ENCODE data around the gene FAIM.
"Not testable (repeated sequence)": the region's sequence is repeated elsewhere in the genome, so short reads cannot be mapped to it uniquely, and the experiment has no call there.

Gene FAIM, protein sequence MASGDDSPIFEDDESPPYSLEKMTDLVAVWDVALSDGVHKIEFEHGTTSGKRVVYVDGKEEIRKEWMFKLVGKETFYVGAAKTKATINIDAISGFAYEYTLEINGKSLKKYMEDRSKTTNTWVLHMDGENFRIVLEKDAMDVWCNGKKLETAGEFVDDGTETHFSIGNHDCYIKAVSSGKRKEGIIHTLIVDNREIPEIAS

DNA sequence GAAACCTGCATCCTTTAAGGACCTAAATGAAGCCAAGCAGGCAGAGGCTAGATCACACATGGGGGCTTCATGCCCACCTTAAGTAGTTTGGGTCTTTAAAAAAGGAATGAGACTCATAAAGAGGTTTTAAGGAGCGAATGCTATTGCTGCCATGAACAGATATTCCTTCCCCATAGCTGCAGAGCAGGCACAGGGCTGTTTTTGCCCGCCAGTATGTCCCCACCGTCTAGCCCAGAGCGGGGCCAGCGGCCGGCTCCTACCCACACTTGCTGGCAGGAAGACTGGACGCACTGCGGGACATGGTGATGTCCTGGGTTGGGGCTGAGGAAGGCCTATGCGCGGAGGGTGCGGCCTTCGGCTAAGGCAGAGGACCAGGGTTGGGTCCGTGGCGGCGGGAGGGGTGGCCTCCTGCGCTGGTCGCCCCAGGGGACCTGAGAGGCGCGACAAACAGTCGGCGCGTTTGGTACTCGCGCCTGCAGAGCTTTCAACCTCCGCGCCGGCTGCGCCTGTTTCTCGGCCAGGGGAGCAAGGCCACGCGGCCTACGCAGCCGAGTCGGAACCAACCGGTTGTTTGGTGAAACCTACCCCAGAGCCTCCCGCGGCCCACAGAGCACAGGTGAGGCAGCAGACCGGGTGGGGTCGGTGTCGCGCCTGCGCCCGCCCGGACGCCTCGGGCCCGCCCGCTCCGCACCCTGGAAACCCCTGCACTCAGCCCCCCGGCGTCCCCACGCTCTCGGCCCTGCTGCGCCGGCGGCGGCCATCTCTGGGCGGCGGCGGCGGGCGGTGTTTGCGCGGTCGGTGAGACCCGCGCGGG lies at the start of gene FAIM:
TSS of gene FAIM (plus strand) at position 450 of the 814 bp plus-strand sequence. CDS start 10,956 bp downstream, outside the sequence.
- no peak for FAIRE-seq

DNA sequence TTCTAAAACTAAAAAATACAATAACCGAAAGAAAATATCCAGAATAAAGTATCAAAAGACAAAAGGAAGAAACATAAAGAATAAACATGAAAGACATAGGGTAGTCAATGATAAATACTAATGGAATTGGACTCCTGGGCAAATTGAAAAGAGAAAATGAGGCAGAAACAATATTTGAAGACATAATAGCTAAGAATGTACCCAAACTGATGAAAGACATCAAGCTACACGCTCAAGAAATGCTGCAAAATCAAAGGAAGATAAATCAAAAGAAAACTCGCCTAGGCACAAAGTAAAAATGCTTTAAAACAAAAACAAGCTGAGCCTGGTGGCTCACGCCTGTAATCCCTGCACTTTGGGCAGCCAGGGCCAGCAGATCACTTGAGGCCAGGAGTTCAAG lies 49.4 kb upstream of the FAIM start:
- no peak for FAIRE-seq

DNA sequence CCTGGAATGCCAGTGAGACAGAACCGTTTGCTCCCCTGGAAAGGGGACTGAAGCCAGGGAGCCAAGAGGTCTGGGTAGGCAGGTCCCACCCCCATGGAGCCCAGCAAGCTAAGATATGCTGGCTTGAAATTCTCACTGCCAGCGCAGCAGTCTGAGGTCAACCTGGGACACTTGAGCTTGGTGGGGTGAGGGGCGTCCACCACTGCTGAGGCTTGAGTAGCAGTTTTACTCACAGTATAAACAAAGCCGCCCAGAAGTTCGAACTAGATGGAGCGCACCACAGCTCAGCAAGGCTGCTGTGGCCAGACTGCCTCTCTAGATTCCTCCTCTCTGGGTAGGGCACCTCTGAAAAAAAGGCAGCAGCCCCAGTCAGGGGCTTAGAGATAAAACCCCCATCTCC lies 48.1 kb upstream of the FAIM start:
- FAIRE-seq, result no peak

GRCh38 chr3:138562902-138563301 lies 45.7 kb upstream of the FAIM start:
- FAIRE-seq, result not testable (repeated sequence)

GRCh38 chr3:138566293-138566692 lies 42.3 kb upstream of the FAIM start:
- FAIRE-seq, result not testable (repeated sequence)

- FAIRE-seq, result no peak
Observed at GRCh38 chr3:138567403-138567802, 41.2 kb upstream of the FAIM start.

GRCh38 chr3:138569090-138569489 lies 39.5 kb upstream of the FAIM start:
- FAIRE-seq, result no peak

- not testable (repeated sequence) for FAIRE-seq
Observed at GRCh38 chr3:138569624-138570023, 38.9 kb upstream of the FAIM start.

DNA sequence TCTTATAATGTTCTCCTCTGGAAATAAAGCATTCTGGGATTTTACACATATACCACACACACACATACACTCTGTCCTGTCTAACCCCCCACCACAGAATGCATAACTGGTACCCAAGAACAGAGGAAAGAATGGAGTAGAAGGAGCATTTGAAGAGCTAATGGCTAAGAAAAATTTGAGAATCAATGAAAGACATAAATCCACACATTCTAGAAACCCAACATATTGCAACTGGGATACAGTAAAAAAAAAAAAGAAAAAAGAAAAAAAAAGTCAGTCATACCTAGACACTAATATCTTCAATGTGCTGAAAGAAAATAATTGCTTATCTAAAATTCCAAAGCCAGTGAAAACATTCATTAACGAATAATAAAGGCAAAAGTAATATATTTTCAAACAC lies 35.4 kb upstream of the FAIM start:
- no peak for FAIRE-seq

- FAIRE-seq, result no peak
Observed at GRCh38 chr3:138578141-138578540, 30.4 kb upstream of the FAIM start.

DNA sequence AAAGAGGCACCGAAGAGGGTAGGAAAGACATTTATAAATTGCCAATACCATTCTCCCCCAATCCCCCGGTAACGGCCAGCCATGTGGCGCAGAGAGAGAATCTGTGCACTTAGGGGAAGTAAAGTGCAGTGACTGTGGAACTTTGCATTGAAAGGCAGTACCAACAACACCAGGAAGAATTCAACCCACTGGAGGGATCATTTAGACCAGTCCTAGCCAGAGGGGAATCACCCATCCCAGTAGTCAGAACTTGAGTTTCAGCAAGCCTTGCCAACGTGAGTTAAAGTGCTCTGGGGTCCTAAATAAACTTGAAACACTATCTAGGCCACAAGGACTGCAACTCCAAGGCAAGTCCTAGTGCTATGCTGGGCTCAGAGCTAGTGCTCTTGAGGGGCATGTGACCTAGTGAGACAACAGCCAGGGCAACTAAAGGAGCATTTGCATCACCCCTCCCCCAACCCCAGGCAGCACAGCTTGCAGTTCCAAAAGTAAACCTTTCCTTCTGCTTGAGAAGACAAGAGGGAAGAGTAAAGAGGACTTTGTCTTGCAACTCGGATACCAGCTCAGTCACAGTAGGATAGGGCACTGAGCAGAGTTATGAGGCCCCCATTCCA lies 29.5 kb upstream of the FAIM start:
- no peak for FAIRE-seq

DNA sequence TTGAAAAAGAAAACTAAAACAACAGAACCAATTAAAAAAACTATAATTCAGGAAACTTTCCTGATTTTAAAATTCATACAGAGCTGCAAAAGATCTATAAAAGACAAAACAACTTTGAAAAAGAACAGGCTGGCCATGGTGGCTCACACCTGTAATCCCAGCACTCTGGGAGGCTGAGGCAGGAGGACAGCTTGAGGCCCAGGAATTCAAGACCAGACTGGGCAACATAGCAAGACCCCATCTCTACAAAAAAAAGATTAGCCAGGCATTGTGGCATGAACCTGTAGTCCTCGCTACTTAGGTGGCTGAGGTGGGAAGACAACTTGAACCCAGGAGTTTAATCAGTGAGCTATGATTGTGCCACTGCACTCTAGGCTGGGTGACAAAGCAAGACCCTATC lies 21.2 kb upstream of the FAIM start:
- FAIRE-seq, result no peak

DNA sequence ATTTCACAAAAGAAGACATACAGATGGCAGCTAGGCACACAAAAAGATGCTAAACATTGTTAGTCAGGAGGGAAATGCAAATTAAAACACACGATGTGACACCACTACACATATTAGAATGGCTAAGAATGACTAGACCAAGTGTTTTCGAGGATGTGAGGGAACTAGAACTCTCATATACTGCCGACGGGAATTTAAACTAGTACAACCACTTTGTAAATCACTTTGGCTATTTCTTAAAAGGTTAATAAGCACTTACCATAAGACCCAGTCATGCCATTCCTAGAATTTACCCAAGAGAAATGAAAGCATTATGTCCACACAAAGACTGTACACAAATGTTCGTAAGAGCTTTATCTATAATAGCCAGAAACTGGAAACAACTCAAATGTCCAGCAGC lies 20.1 kb upstream of the FAIM start:
- FAIRE-seq, result no peak

GRCh38 chr3:138591392-138591791 lies 17.2 kb upstream of the FAIM start:
- FAIRE-seq, result no peak

DNA sequence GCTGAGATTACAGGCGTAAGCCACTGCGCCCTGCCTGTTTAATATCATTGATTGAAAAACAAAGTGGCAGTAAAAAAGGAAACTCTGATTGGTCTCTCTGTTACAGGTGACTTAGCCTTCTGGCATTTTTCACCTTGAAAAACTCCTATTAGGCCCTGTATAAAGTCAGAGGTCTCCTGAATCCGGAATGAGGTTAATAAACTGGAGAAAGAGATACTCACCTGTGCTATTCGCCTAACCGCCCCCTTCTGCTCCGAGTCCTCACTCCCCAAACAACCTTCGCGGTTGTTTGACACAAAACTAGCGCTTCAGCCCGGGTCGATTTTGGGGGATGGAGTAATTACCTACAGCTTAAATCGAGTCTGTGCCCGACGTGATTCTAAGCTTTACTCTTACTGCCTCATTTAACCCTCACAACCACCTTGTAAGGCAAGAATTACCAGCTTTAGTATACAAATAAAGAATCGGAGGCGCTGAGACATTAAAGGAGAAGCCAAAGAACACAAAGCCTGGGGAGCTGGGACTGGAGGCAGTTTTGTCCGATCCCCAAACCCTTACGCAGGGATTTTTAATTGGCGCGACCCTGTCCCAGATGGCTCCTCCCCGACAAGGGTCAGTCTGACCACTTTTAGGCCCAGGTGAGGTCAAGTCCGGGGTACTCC lies 15.0 kb upstream of the FAIM start:
- FAIRE-seq, result no peak

GRCh38 chr3:138594150-138594934 lies 14.2 kb upstream of the FAIM start, which contains the start of gene CEP70:
TSS of gene CEP70 (minus strand) at chr3:138594260. CDS start at chr3:138572927, 21,333 bp downstream.
- FAIRE-seq, result peak; percentile 96

- FAIRE-seq, result no peak
Observed at GRCh38 chr3:138594935-138595610, 13.5 kb upstream of the FAIM start.

GRCh38 chr3:138597186-138597976 lies 11.2 kb upstream of the FAIM start:
- FAIRE-seq, result not testable (repeated sequence)

- FAIRE-seq, result no peak
Observed at GRCh38 chr3:138598534-138598933, 10.0 kb upstream of the FAIM start.

- no peak for FAIRE-seq
Observed at GRCh38 chr3:138600100-138600745, 8.3 kb upstream of the FAIM start.
